ENCODE results near the gene COLGALT1. TPM values are rescaled to one million over a fixed set of nuclear protein-coding genes. Genes with fewer than 3 reads are reported as not detected.
"Not testable (repeated sequence)": the region's sequence is repeated elsewhere in the genome, so short reads cannot be mapped to it uniquely, and the experiment has no call there.

COLGALT1 gene
- total RNA-seq, 1 donor from 2014 or later: 80.3 TPM

- no peak for DNase-seq
- no peak for TF ChIP-seq CTCF (IDR thresholded peaks at IDR 0.05)
- peak; percentile 9 for ATAC-seq (ENCODE audit: low read depth)
- intact Hi-C loops (cut with micrococcal nuclease): loop anchor here (1.0 to 5.0 kb wide), 8 partner anchors 11 to 207 kb away; partner anchors contain the start of genes BST2, COLGALT1, MRPL34 and SLC27A1
- no peaks in the 10 kb centered on the region for H3K27me3 Mint-ChIP-seq
- CTCF ChIA-PET: interaction anchor here (0.6 to 2.4 kb wide), 4 partner anchors 14 to 61 kb away, joined by 3 to 7 read pairs (median 5); a partner anchor contains a TSS
- peak overlapping the region; percentile 100 for H3K4me3 Mint-ChIP-seq
- H3K4me1 Mint-ChIP-seq: peaks cover 51% of the 10 kb centered on the region
- peak overlapping the region; percentile 92 for H3K27ac Mint-ChIP-seq
- no peaks in the 10 kb centered on the region for H3K9me3 Mint-ChIP-seq
- H3K36me3 Mint-ChIP-seq (ENCODE audit: low read depth): peaks cover 36% of the 10 kb centered on the region
- POLR2A ChIA-PET: interaction anchor here (0.6 to 7.4 kb wide), 14 partner anchors 13 to 1010 kb away, joined by 3 to 347 read pairs (median 8); partner anchors contain the start of genes FCHO1 and SLC27A1
Observed at GRCh38 chr19:17512574-17512939, 42.9 kb upstream of the COLGALT1 start.

GRCh38 chr19:17515408-17516149, 39.9 kb upstream of the COLGALT1 start:
- Mint-ChIP-seq H3K9me3 (no peaks in the 10 kb centered on the region), H3K27ac (peak overlapping the region; percentile 66), H3K4me1 (peaks cover 41% of the 10 kb centered on the region), H3K4me3 (no peak overlapping the region), H3K36me3 (ENCODE audit: low read depth) (peaks cover 39% of the 10 kb centered on the region), H3K27me3 (no peaks in the 10 kb centered on the region)
- ATAC-seq (ENCODE audit: low read depth): no peak
- POLR2A ChIA-PET: interaction anchor here (1.7 to 7.4 kb wide), 2 partner anchors 10 to 38 kb away, joined by 5 to 347 read pairs; a partner anchor contains a TSS
- TF ChIP-seq CTCF (IDR thresholded peaks at IDR 0.05): no peak
- intact Hi-C loops (cut with micrococcal nuclease): no loop called here
- CTCF ChIA-PET: no interaction called here
- DNase-seq: no peak

GRCh38 chr19:17517898-17518297, 37.6 kb upstream of the COLGALT1 start:
- no peak overlapping the region for H3K27ac Mint-ChIP-seq
- POLR2A ChIA-PET: interaction anchor here (0.6 to 1.4 kb wide), 2 partner anchors 9 to 42 kb away, joined by 4 read pairs; a partner anchor contains a TSS
- TF ChIP-seq CTCF (IDR thresholded peaks at IDR 0.05): no peak
- H3K4me1 Mint-ChIP-seq: peaks cover 41% of the 10 kb centered on the region
- CTCF ChIA-PET: interaction anchor here (0.7 kb wide), 1 partner anchor 36 kb away, joined by 4 read pairs; no protein-coding TSS in a partner anchor
- peaks cover 32% of the 10 kb centered on the region for H3K36me3 Mint-ChIP-seq (ENCODE audit: low read depth)
- intact Hi-C loops (cut with micrococcal nuclease): no loop called here
- no peaks in the 10 kb centered on the region for H3K27me3 Mint-ChIP-seq
- no peak for ATAC-seq (ENCODE audit: low read depth)
- no peaks in the 10 kb centered on the region for H3K9me3 Mint-ChIP-seq
- DNase-seq: no peak
- no peak overlapping the region for H3K4me3 Mint-ChIP-seq

GRCh38 chr19:17518654-17519053, 36.8 kb upstream of the COLGALT1 start:
- intact Hi-C loops (cut with micrococcal nuclease): not testable (repeated sequence)

GRCh38 chr19:17519967-17520366, 35.5 kb upstream of the COLGALT1 start:
- no peak for TF ChIP-seq CTCF (IDR thresholded peaks at IDR 0.05)
- Mint-ChIP-seq H3K4me3 (no peak overlapping the region), H3K27me3 (no peaks in the 10 kb centered on the region), H3K36me3 (ENCODE audit: low read depth) (peaks cover 35% of the 10 kb centered on the region), H3K9me3 (no peaks in the 10 kb centered on the region), H3K27ac (peak overlapping the region; percentile 53), H3K4me1 (peaks cover 47% of the 10 kb centered on the region)
- ATAC-seq (ENCODE audit: low read depth): no peak
- no peak for DNase-seq
- POLR2A ChIA-PET: interaction anchor here (0.6 to 12.5 kb wide), 6 partner anchors 8 to 405 kb away, joined by 3 to 347 read pairs (median 7); partner anchors contain the start of gene PGLS
- CTCF ChIA-PET: no interaction called here
- intact Hi-C loops (cut with micrococcal nuclease): loop anchor here (10.0 kb wide), 2 partner anchors 575 to 655 kb away; partner anchors contain the start of genes IFI30 and MAST3

More at GRCh38 chr19:17518654-17519053, 36.8 kb upstream of the COLGALT1 start:
- DNase-seq; H3K27me3 Mint-ChIP-seq; H3K27ac Mint-ChIP-seq; CTCF ChIA-PET; ATAC-seq (ENCODE audit: low read depth); H3K9me3 Mint-ChIP-seq; H3K4me3 Mint-ChIP-seq: not testable (repeated sequence)
- H3K4me1 Mint-ChIP-seq: peaks cover 43% of the 10 kb centered on the region
- H3K36me3 Mint-ChIP-seq (ENCODE audit: low read depth): peaks cover 35% of the 10 kb centered on the region
- POLR2A ChIA-PET: interaction anchor here (0.6 to 1.4 kb wide), 3 partner anchors 8 to 506 kb away, joined by 4 to 9 read pairs (median 5); a partner anchor contains a TSS

Measured in activated B cell treated with CpG ODN at 0.5 μM for 24 hours (primary cell).